K562 (cell line): ENCODE measurements around the gene SEL1L. TPM values are rescaled to one million over a fixed set of nuclear protein-coding genes. Genes with fewer than 3 reads are reported as not detected.

Experiments
- ATAC-seq: fragments of 200-7000 bp; cut with Tn5 transposase; 3 replicates; pipeline ENCODE4 v1.9.1; 2020; ENCODE audit warnings: moderate library complexity
- BruUV-seq: library from RNA; stranded (reverse); fragments of 400-500 nt; replicated peaks from 2 replicates; lab custom pipeline; 2021; lab: Mats Ljungman, UMichigan
- CTCF ChIA-PET: fragments of 300-600 bp; formaldehyde crosslinking; extraction: SDS; loops from one replicate; lab custom pipeline; 2021; ENCODE audit warnings: low intra/inter-chr PET ratio; lab: Yijun Ruan, JAX
- POLR2A ChIA-PET: fragments of 300-600, 350-650 bp; sonication (Branson Sonifier 250); formaldehyde crosslinking; extraction: SDS; loops from one replicate; lab custom pipeline; 2021; ENCODE audit warnings: antibody characterized with exemption, inconsistent platforms; lab: Yijun Ruan, JAX
- DNase-seq, 4 experiments: peaks; one replicate each; pipeline versions ENCODE4 v3.0.0 to v3.0.0-alpha.2; 2011 to 2018; ENCODE audit warnings: low spot score in 3 of 4, mixed read lengths in 3 of 4; ENCODE audit errors: extremely low read depth in 1 of 4
- FAIRE-seq: peaks from 2 replicates; lab custom pipeline; 2011; peaks lifted over from hg19 to GRCh38; lab: Jason Lieb, UNC
- H2AFZ ChIP-seq: 2 replicates; pipeline ENCODE4 v1.6.0; 2011; ENCODE audit warnings: low read depth, low read length, control low read depth, inconsistent platforms
- H3K27ac ChIP-seq: fragments of 200-600 bp; 3 replicates; pipeline ENCODE4 v1.8.0; 2011; ENCODE audit warnings: low read depth, mild to moderate bottlenecking, control low read depth, inconsistent platforms, low read length, moderate library complexity, mixed read lengths; ENCODE audit errors: extremely low read depth
- H3K27me3 ChIP-seq, 2 experiments: fragments of 300-600 bp in 1 of 2; 2 replicates in 1 of 2; 3 replicates in 1 of 2; pipeline versions ENCODE4 v1.6.0 to v1.8.0; 2011; ENCODE audit warnings: inconsistent platforms in 2 of 2, low read length in 2 of 2, mild to moderate bottlenecking in 1 of 2, mixed read lengths in 1 of 2, moderate library complexity in 1 of 2; ENCODE audit not compliant: control insufficient read depth in 2 of 2, insufficient read depth in 2 of 2
- H3K36me3 ChIP-seq: fragments of 300-600 bp; 3 replicates; pipeline ENCODE4 v1.8.0; 2011; ENCODE audit warnings: mild to moderate bottlenecking, low read length, inconsistent platforms; ENCODE audit not compliant: control insufficient read depth, insufficient read depth
- H3K4me1 ChIP-seq, 2 experiments: fragments of 200-600 bp in 1 of 2; replicated peaks in 1 of 2; 2 replicates in 1 of 2; 3 replicates in 1 of 2; pipeline versions ENCODE4 v1.5.1 to v1.8.0; 2011; ENCODE audit warnings: inconsistent platforms in 2 of 2, low read length in 2 of 2, mild to moderate bottlenecking in 1 of 2, mixed read lengths in 1 of 2, moderate library complexity in 1 of 2; ENCODE audit not compliant: control insufficient read depth in 2 of 2, insufficient read depth in 2 of 2
- H3K4me2 ChIP-seq: 2 replicates; pipeline ENCODE4 v1.6.1; 2011; ENCODE audit warnings: low read length, control low read depth, inconsistent platforms, mixed read lengths; ENCODE audit not compliant: insufficient read depth
- H3K4me3 ChIP-seq: fragments of 200-600 bp; sonication (generic), shearing (Covaris generic); 2 replicates; pipeline ENCODE4 v1.5.1; 2016; ENCODE audit warnings: control low read depth, inconsistent platforms
- H3K79me2 ChIP-seq: fragments of 200-600 bp; 3 replicates; pipeline ENCODE4 v1.8.0; 2011; ENCODE audit warnings: low read length, inconsistent platforms; ENCODE audit not compliant: control insufficient read depth, insufficient read depth
- H3K9ac ChIP-seq, 2 experiments: 2 replicates each; pipeline versions ENCODE4 v1.6.0 to v1.6.1; 2011; ENCODE audit warnings: low read depth in 2 of 2, low read length in 2 of 2, control low read depth in 1 of 2, inconsistent platforms in 1 of 2, mild to moderate bottlenecking in 1 of 2, mixed read lengths in 1 of 2; ENCODE audit not compliant: insufficient read depth in 1 of 2
- H3K9me1 ChIP-seq: one replicate; pipeline ENCODE4 v1.6.0; 2011; ENCODE audit warnings: inconsistent platforms, mild to moderate bottlenecking, low read length, moderate library complexity; ENCODE audit not compliant: control insufficient read depth, insufficient read depth
- H3K9me3 ChIP-seq: replicated peaks from 2 replicates; pipeline ENCODE4 v1.5.1; 2011; ENCODE audit warnings: low read depth, low read length, inconsistent platforms; ENCODE audit not compliant: control insufficient read depth, insufficient read depth
- H4K20me1 ChIP-seq: replicated peaks from 2 replicates; pipeline ENCODE4 v1.6.1; 2011; ENCODE audit warnings: low read length, inconsistent platforms, mixed read lengths; ENCODE audit not compliant: control insufficient read depth, insufficient read depth
- ARID1B ChIP-seq: fragments of 450-650 bp; IDR thresholded peaks from 2 replicates; pipeline ENCODE4 v1.6.1; 2016; ENCODE audit warnings: antibody characterized with exemption, mild to moderate bottlenecking, inconsistent platforms
- ELF1 ChIP-seq: fragments of 200-800 bp; sonication (Bioruptor generic); IDR thresholded peaks from 2 replicates; pipeline ENCODE4 v1.6.1; 2016; ENCODE audit warnings: missing genetic modification characterization, missing compliant biosample characterization
- HNRNPL ChIP-seq: fragments of 200-400 bp; formaldehyde crosslinking; IDR thresholded peaks from 2 replicates; pipeline ENCODE4 v1.6.1; 2017; ENCODE audit warnings: low read depth, mild to moderate bottlenecking, low read length
- MAZ ChIP-seq, 2 experiments: fragments of 450-650 bp in 1 of 2; sonication (generic) in 1 of 2; formaldehyde crosslinking; IDR thresholded peaks in 1 of 2; conservative IDR thresholded peaks in 1 of 2; 2 replicates each; pipeline versions ENCODE4 v1.4.0 to v1.5.0; 2020; ENCODE audit warnings: mild to moderate bottlenecking in 1 of 2, missing genetic modification reagents in 1 of 2
- MCM2 ChIP-seq: fragments of 450-650 bp; IDR thresholded peaks from 2 replicates; pipeline ENCODE4 v1.6.1; 2017; ENCODE audit warnings: low read depth, mild to moderate bottlenecking
- SIRT6 ChIP-seq: IDR thresholded peaks from one replicate; pipeline ENCODE4 v1.6.1; 2012; ENCODE audit warnings: low read depth, mild to moderate bottlenecking, control low read depth, inconsistent platforms, low read length, moderate library complexity
- SNRNP70 ChIP-seq: fragments of 200-400 bp; formaldehyde crosslinking; optimal IDR thresholded peaks from 2 replicates; pipeline ENCODE3; 2017; ENCODE audit warnings: low read depth, low read length
- STAT5B ChIP-seq: fragments of 250-450 bp; sonication (Bioruptor Pico); IDR thresholded peaks from 2 replicates; pipeline ENCODE4 v1.8.0; 2021; ENCODE audit warnings: mild to moderate bottlenecking, inconsistent platforms
- ZNF76 ChIP-seq: fragments of 250-450 bp; sonication (Bioruptor Pico); IDR thresholded peaks from 2 replicates; pipeline ENCODE4 v1.4.0; 2020; ENCODE audit warnings: mild to moderate bottlenecking, moderate library complexity, borderline replicate concordance
- WGBS: fragments of 100-300 bp; shearing (Covaris generic); methylation state at CpG from one replicate; pipeline ENCODE4 v1.1.6; 2016; ENCODE audit warnings: low coverage, mixed read lengths; ENCODE audit not compliant: insufficient coverage; ENCODE audit errors: missing lambda C conversion rate; 5-methylcytosine and 5-hydroxymethylcytosine counted together
- in situ Hi-C: fragments of 300-500 bp; cut with MboI; formaldehyde crosslinking; loops from 4 replicates; pipeline ENCODE4 v1.15.0; 2018; ENCODE audit warnings: inconsistent platforms, mixed read lengths
- intact Hi-C: fragments of 100-400 bp; cut with micrococcal nuclease; formaldehyde crosslinking; loops from 2 replicates; pipeline ENCODE4 v1.14.2; 2022
- polyA plus RNA-seq, 8 experiments: library from polyadenylated mRNA; depleted of rRNA in 4 of 8; stranded (reverse) in 5 of 8; unstranded in 3 of 8; fragments of >200 nt; fragmentation: Nextera tagmentation in 2 of 8; fragmentation: Illumina TruSeq in 1 of 8; extraction: Ambion mirVana in 2 of 8; extraction: Trizol in 1 of 8; gene quantifications; 2 replicates each; pipeline versions ENCODE4 v1.2.1 to v1.2.3, GENCODE V29; 2011 to 2014; ENCODE audit warnings: inconsistent platforms in 1 of 8, missing spikeins in 1 of 8
- total RNA-seq, 7 experiments: library from RNA; depleted of rRNA in 6 of 7; stranded (reverse); fragments of >200 nt in 6 of 7; fragmentation: Illumina TruSeq in 2 of 7; extraction: Trizol in 2 of 7; gene quantifications; 2 replicates each; pipeline versions ENCODE4 v1.2.1 to v1.2.3, GENCODE V29; 2011 to 2021; ENCODE audit warnings: low replicate concordance in 1 of 7
- TF ChIP-seq, protein P1 (sequence below), 2 experiments: fragments of 450-650 bp; formaldehyde crosslinking in 1 of 2; IDR thresholded peaks; 2 replicates each; pipeline versions ENCODE4 v1.4.0 to v1.6.1; 2014 to 2020; ENCODE audit warnings: mild to moderate bottlenecking in 2 of 2, borderline replicate concordance in 1 of 2, low read depth in 1 of 2

SEL1L gene
- total and polyA plus RNA-seq, 9 of the 15 experiments (the other 6 are each of a cell fraction or from before 2014, with no cell fraction given) = 7.7 to 21.1 (median 13.6) TPM

DNA sequence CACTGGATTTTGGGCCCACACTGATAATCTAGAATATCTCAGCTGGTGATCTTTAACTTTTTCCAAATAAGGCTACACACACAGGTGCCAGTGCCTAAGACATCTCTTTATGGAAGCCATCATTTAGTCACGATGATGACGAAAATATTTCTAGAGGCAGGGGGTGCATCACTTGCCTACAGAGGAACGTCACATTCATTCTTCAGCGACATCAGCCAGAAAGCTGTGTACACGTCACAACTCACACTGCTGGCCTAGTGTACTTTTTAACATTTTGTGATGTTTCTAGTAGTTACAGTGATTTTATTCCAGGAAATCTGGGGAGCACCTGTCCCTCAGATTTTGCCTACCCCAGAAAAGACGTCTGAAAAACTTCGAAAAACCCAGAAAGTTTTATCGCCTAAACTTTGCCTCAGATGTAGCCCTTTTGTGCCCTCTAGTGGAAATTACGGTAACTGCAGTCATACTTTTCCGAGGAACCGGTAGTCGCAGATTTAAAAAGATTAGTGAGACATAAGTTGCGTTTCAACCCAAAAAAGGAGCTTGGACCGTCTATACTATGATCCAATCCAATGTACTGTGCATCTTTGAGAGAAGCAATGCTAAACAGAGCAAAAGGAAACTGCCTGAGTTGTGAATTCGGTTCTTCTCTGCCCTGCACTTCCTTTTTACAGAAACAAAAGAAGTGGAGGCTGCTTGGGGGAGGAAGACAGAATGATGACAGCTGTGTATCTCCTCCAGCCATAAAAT, 69.2 kb downstream of the SEL1L start:
- H4K20me1 ChIP-seq = no peaks in the 10 kb centered on the region
- peak overlapping the region; percentile 100 for H2AFZ ChIP-seq
- H3K9ac ChIP-seq = peak overlapping the region in 1 of 2 experiments; percentile 59; a peak in 2 of 4 replicates
- H3K4me3 ChIP-seq = peak overlapping the region; percentile 29
- 20% methylated on average over 15 of the region's 15 CpGs for WGBS
- H3K4me2 ChIP-seq = peak overlapping the region; percentile 78
- H3K27ac ChIP-seq = peak overlapping the region; percentile 72; the same call in 2 of the 3 replicates
- H3K9me3 ChIP-seq = no peaks in the 10 kb centered on the region
- H3K9me1 ChIP-seq = no peaks in the 10 kb centered on the region
- ChIA-PET POLR2A (no interaction called here), CTCF (interaction anchor here (0.6 to 2.3 kb wide), 3 partner anchors 195 to 698 kb away, joined by 3 to 19 read pairs (median 7); no protein-coding TSS in a partner anchor)
- H3K79me2 ChIP-seq = no peaks in the 10 kb centered on the region
- in situ Hi-C loops = loop anchor here (25.0 kb wide), 1 partner anchor 477 kb away; no protein-coding TSS in a partner anchor
- no peaks in the 10 kb centered on the region; a peak in 1 of 5 replicates for H3K27me3 ChIP-seq
- H3K36me3 ChIP-seq = no peaks in the 10 kb centered on the region
- intact Hi-C loops = loop anchor here (2.0 kb wide), 3 partner anchors 294 to 510 kb away; partner anchors contain the start of gene TSHR
- FAIRE-seq (peak; percentile 80), DNase-seq (peak; percentile 41 to 74 (median 48)), ATAC-seq (peak; percentile 77)
- no TSS peak for BruUV-seq
- H3K4me1 ChIP-seq = no peaks in the 10 kb centered on the region
- TF ChIP-seq, protein P1, sequence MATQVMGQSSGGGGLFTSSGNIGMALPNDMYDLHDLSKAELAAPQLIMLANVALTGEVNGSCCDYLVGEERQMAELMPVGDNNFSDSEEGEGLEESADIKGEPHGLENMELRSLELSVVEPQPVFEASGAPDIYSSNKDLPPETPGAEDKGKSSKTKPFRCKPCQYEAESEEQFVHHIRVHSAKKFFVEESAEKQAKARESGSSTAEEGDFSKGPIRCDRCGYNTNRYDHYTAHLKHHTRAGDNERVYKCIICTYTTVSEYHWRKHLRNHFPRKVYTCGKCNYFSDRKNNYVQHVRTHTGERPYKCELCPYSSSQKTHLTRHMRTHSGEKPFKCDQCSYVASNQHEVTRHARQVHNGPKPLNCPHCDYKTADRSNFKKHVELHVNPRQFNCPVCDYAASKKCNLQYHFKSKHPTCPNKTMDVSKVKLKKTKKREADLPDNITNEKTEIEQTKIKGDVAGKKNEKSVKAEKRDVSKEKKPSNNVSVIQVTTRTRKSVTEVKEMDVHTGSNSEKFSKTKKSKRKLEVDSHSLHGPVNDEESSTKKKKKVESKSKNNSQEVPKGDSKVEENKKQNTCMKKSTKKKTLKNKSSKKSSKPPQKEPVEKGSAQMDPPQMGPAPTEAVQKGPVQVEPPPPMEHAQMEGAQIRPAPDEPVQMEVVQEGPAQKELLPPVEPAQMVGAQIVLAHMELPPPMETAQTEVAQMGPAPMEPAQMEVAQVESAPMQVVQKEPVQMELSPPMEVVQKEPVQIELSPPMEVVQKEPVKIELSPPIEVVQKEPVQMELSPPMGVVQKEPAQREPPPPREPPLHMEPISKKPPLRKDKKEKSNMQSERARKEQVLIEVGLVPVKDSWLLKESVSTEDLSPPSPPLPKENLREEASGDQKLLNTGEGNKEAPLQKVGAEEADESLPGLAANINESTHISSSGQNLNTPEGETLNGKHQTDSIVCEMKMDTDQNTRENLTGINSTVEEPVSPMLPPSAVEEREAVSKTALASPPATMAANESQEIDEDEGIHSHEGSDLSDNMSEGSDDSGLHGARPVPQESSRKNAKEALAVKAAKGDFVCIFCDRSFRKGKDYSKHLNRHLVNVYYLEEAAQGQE (IDR thresholded peaks at IDR 0.05; ENCODE audit: borderline replicate concordance) = peak; percentile 62; the same call in 1 of the 2 replicates
- TF ChIP-seq, protein P1 (CRISPR knock-in tag; IDR thresholded peaks at IDR 0.05; ENCODE audit: low read depth) = no peak
- 0 out of 2 replicates have a peak, but pooled peaks have one; percentile 13 for TF ChIP-seq ARID1B
- 0 out of 4 replicates have a peak, but pooled peaks of 1 of the 2 experiments have one; percentile 40 for TF ChIP-seq MAZ (CRISPR knock-in tag; conservative IDR thresholded peaks at IDR 0.05 in 1 of 2, IDR thresholded peaks at IDR 0.05 in 1 of 2)
- no peak for TF ChIP-seq SIRT6
- TF ChIP-seq ELF1 (tag) = no peak
- TF ChIP-seq STAT5B (CRISPR knock-in tag) = no peak
- no peak for TF ChIP-seq ZNF76 (CRISPR knock-in tag)
- no peak for TF ChIP-seq HNRNPL
- TF ChIP-seq MCM2 = no peak
- no peak for TF ChIP-seq SNRNP70
